GM12878 (cell line): Measurements from ENCODE around the gene NPB. TPM values are rescaled to one million over a fixed set of nuclear protein-coding genes. Genes with fewer than 3 reads are reported as not detected.

ENCODE experiments used
- ATAC-seq: fragments of 200-7000 bp; cut with Tn5 transposase; 3 replicates; pipeline ENCODE4 v1.9.1; 2020; ENCODE audit warnings: mild to moderate bottlenecking, moderate library complexity
- BruUV-seq: library from RNA; stranded (reverse); fragments of 400-500 nt; replicated peaks from 2 replicates; lab custom pipeline; 2021; lab: Mats Ljungman, UMichigan
- CTCF ChIA-PET: fragments of 300-600 bp; sonication (Branson Sonifier 250); formaldehyde crosslinking; extraction: SDS; loops from one replicate; lab custom pipeline; 2021; ENCODE audit warnings: inconsistent platforms; lab: Yijun Ruan, JAX
- POLR2A ChIA-PET: fragments of 350-600 bp; formaldehyde crosslinking; extraction: SDS; loops from one replicate; lab custom pipeline; 2021; ENCODE audit warnings: inconsistent platforms; lab: Charles Lee
- RAD21 ChIA-PET: fragments of 300-600 bp; sonication (Branson Sonifier 250); formaldehyde crosslinking; loops from one replicate; lab custom pipeline; 2023; ENCODE audit warnings: antibody characterized with exemption; ENCODE audit not compliant: unreplicated experiment; lab: Charles Lee
- SMC1A ChIA-PET: fragments of 300-600 bp; sonication (Branson Sonifier 250); formaldehyde crosslinking; loops from one replicate; lab custom pipeline; 2023; ENCODE audit not compliant: unreplicated experiment, uncharacterized antibody; lab: Charles Lee
- DNase-seq: peaks from one replicate; pipeline ENCODE4 v3.0.0-alpha.2; 2011; ENCODE audit warnings: low read depth, low spot score
- FAIRE-seq: peaks from 3 replicates; lab custom pipeline; 2011; peaks lifted over from hg19 to GRCh38; lab: Jason Lieb, UNC
- H2AFZ ChIP-seq: 2 replicates; pipeline ENCODE4 v1.6.0; 2011; ENCODE audit warnings: low read depth, low read length, control low read depth; ENCODE audit not compliant: control insufficient read depth
- H3K27ac ChIP-seq: 2 replicates; pipeline ENCODE4 v1.5.1; 2011; ENCODE audit warnings: control low read depth; ENCODE audit not compliant: control insufficient read depth, insufficient read depth
- H3K27me3 ChIP-seq, 2 experiments: replicated peaks in 1 of 2; 2 replicates each; pipeline versions ENCODE4 v1.6.0 to v1.6.1; 2011; ENCODE audit warnings: low read length in 1 of 2; ENCODE audit not compliant: control insufficient read depth in 2 of 2, insufficient read depth in 2 of 2
- H3K36me3 ChIP-seq, 2 experiments: 2 replicates each; pipeline ENCODE4 v1.5.1; 2011; ENCODE audit warnings: low read length in 1 of 2; ENCODE audit not compliant: control insufficient read depth in 2 of 2, insufficient read depth in 2 of 2
- H3K4me1 ChIP-seq: 2 replicates; pipeline ENCODE4 v1.6.1; 2011; ENCODE audit warnings: mild to moderate bottlenecking, low read length, moderate library complexity, mixed read lengths; ENCODE audit not compliant: control insufficient read depth, insufficient read depth
- H3K4me2 ChIP-seq: 2 replicates; pipeline ENCODE4 v1.6.0; 2011; ENCODE audit warnings: control low read depth; ENCODE audit not compliant: control insufficient read depth, insufficient read depth
- H3K4me3 ChIP-seq: fragments of 200-600 bp; sonication (generic); 2 replicates; pipeline ENCODE4 v1.5.1; 2016
- H3K79me2 ChIP-seq: 2 replicates; pipeline ENCODE4 v1.6.0; 2011; ENCODE audit warnings: low read length; ENCODE audit not compliant: control insufficient read depth, insufficient read depth
- H3K9ac ChIP-seq: 2 replicates; pipeline ENCODE4 v1.8.0; 2011; ENCODE audit warnings: low read length, control low read depth, mixed read lengths; ENCODE audit not compliant: control insufficient read depth, insufficient read depth
- H3K9me3 ChIP-seq: replicated peaks from 3 replicates; pipeline ENCODE4 v1.5.1; 2011; ENCODE audit warnings: mild to moderate bottlenecking, low read length; ENCODE audit not compliant: control insufficient read depth, insufficient read depth
- H4K20me1 ChIP-seq: 2 replicates; pipeline ENCODE4 v1.6.0; 2011; ENCODE audit not compliant: control insufficient read depth, insufficient read depth
- ATF7 ChIP-seq: fragments of 450-650 bp; IDR thresholded peaks from 2 replicates; pipeline ENCODE4 v1.6.1; 2016; ENCODE audit warnings: low read depth, mild to moderate bottlenecking
- BHLHE40 ChIP-seq, 2 experiments: fragments of 450-650 bp in 1 of 2; IDR thresholded peaks; 2 replicates each; pipeline ENCODE4 v1.6.1; 2011 to 2017; ENCODE audit warnings: low read depth in 2 of 2, borderline replicate concordance in 1 of 2, improper control_type of control experiment in 1 of 2, low read length in 1 of 2, mild to moderate bottlenecking in 1 of 2
- BRCA1 ChIP-seq: IDR thresholded peaks from 2 replicates; pipeline ENCODE4 v1.6.1; 2011; ENCODE audit warnings: low read depth, low read length, improper control_type of control experiment
- IKZF1 ChIP-seq: fragments of 450-650 bp; conservative IDR thresholded peaks from 2 replicates; pipeline ENCODE4 v1.6.1; 2017; ENCODE audit warnings: antibody characterized with exemption, mild to moderate bottlenecking
- IRF4 ChIP-seq: IDR thresholded peaks from 2 replicates; pipeline ENCODE4 v1.6.1; 2011; ENCODE audit warnings: low read depth, low read length
- NFXL1 ChIP-seq: fragments of 450-650 bp; IDR thresholded peaks from 2 replicates; pipeline ENCODE4 v1.6.1; 2017; ENCODE audit warnings: antibody characterized with exemption, mild to moderate bottlenecking, borderline replicate concordance
- NR2C1 ChIP-seq: fragments of 450-650 bp; IDR thresholded peaks from 2 replicates; pipeline ENCODE4 v1.6.1; 2017; ENCODE audit warnings: antibody characterized with exemption, mild to moderate bottlenecking, moderate library complexity
- PBX3 ChIP-seq: IDR thresholded peaks from 2 replicates; pipeline ENCODE4 v1.6.1; 2011; ENCODE audit warnings: mild to moderate bottlenecking, low read depth, low read length, moderate library complexity; ENCODE audit not compliant: insufficient replicate concordance
- RBBP5 ChIP-seq: fragments of 200-600 bp; sonication (generic); conservative IDR thresholded peaks from 2 replicates; pipeline ENCODE4 v1.6.1; 2016
- RFX5 ChIP-seq: IDR thresholded peaks from 2 replicates; pipeline ENCODE4 v1.6.1; 2011; ENCODE audit warnings: low read depth, low read length, improper control_type of control experiment
- SRF ChIP-seq, 2 experiments: IDR thresholded peaks; 2 replicates each; pipeline ENCODE4 v1.6.1; 2011; ENCODE audit warnings: low read depth in 2 of 2, low read length in 2 of 2, mild to moderate bottlenecking in 1 of 2, moderate library complexity in 1 of 2
- TCF7 ChIP-seq: IDR thresholded peaks from 2 replicates; pipeline ENCODE4 v1.6.1; 2014; ENCODE audit warnings: antibody characterized with exemption, borderline replicate concordance
- WGBS: methylation state at CpG from one replicate; pipeline ENCODE4 v1.1.6; 2016; ENCODE audit warnings: low lambda C conversion rate; ENCODE audit not compliant: insufficient replicate concordance, insufficient coverage; ENCODE audit errors: missing lambda C conversion rate; 5-methylcytosine and 5-hydroxymethylcytosine counted together
- in situ Hi-C: fragments of 300-500 bp; cut with MboI; formaldehyde crosslinking; loops from 9 replicates; pipeline ENCODE4 v1.14.3; 2018; ENCODE audit warnings: mixed read lengths
- intact Hi-C: fragments of 100-400 bp; cut with micrococcal nuclease; formaldehyde crosslinking; loops from one replicate; pipeline ENCODE4 v1.14.2; 2022; ENCODE audit not compliant: unreplicated experiment
- polyA plus RNA-seq, 11 experiments: library from polyadenylated mRNA; depleted of rRNA in 4 of 11; unstranded in 6 of 11; stranded (reverse) in 5 of 11; fragments of >200 nt; fragmentation: Nextera tagmentation in 4 of 11; fragmentation: Illumina TruSeq in 1 of 11; extraction: Ambion mirVana in 4 of 11; extraction: Trizol in 1 of 11; gene quantifications; 1 replicate in 1 of 11; 2 replicates in 10 of 11; pipeline versions ENCODE4 v1.2.1 to v1.2.3, GENCODE V29; 2011 to 2016; ENCODE audit warnings: inconsistent platforms in 2 of 11, missing spikeins in 2 of 11, low read depth in 1 of 11
- total RNA-seq, 4 experiments: library from RNA; depleted of rRNA in 3 of 4; stranded (reverse); fragments of >200 nt in 3 of 4; fragmentation: Illumina TruSeq in 1 of 4; extraction: Trizol in 1 of 4; gene quantifications; 2 replicates each; pipeline versions ENCODE4 v1.2.1 to v1.2.3, GENCODE V29; 2013 to 2021

NPB gene
- total and polyA plus RNA-seq, 10 of the 15 experiments (the other 5 are each of a cell fraction or from before 2014, with no cell fraction given): 0.03 to 0.40 (median 0.15) TPM; not detected in 2

- BruUV-seq: no TSS peak
- Histone ChIP-seq H3K9me3 (no peaks in the 10 kb centered on the region), H3K36me3 (no peaks in the 10 kb centered on the region), H2AFZ (no peak overlapping the region), H3K27ac (no peak overlapping the region), H3K79me2 (no peaks in the 10 kb centered on the region), H3K4me2 (no peak overlapping the region), H3K4me1 (no peaks in the 10 kb centered on the region), H3K27me3 (no peaks in the 10 kb centered on the region), H3K9ac (no peak overlapping the region), H3K4me3 (no peak overlapping the region), H4K20me1 (no peaks in the 10 kb centered on the region)
- intact Hi-C loops (no loop called here), in situ Hi-C loops (no loop called here)
- TF ChIP-seq PBX3 (no peak), TCF7 (no peak), SRF (IDR thresholded peaks at IDR 0.05; ENCODE audit: low read depth in 2 of 2, low read length in 2 of 2) (no peak), IKZF1 (no peak), RBBP5 (no peak), BHLHE40 (IDR thresholded peaks at IDR 0.05; ENCODE audit: borderline replicate concordance in 1 of 2, low read depth in 2 of 2, low read length in 1 of 2) (no peak), NFXL1 (no peak), ATF7 (no peak), NR2C1 (no peak), BRCA1 (no peak), IRF4 (no peak), RFX5 (no peak)
- RAD21 ChIA-PET: no interaction called here
- CTCF ChIA-PET: interaction anchor here (0.7 to 1.6 kb wide), 2 partner anchors 10 to 75 kb away, joined by 3 to 4 read pairs; no protein-coding TSS in a partner anchor
- DNase-seq: no peak
- SMC1A ChIA-PET: no interaction called here
- ATAC-seq: no peak
- POLR2A ChIA-PET: interaction anchor here (1.2 kb wide), 1 partner anchor 24 kb away, joined by 3 read pairs; no protein-coding TSS in a partner anchor
- FAIRE-seq: no peak
- 71% methylated on average over 9 of the region's 9 CpGs for WGBS
Observed at GRCh38 chr17:81944858-81945257, 42.8 kb downstream of the NPB start.
